ENCODE data around the gene FARP1.

- TF ChIP-seq POLR2AphosphoS5 (IDR thresholded peaks at IDR 0.05; ENCODE audit: low read depth, low read length), result no peak
- no peak for TF ChIP-seq REST (IDR thresholded peaks at IDR 0.05; ENCODE audit: insufficient read depth in 1 of 2, low read depth in 2 of 2, low read length in 2 of 2)
- no peak for TF ChIP-seq FOXP2 (optimal IDR thresholded peaks at IDR 0.05; ENCODE audit: borderline replicate concordance, extremely low read depth, extremely low read length, insufficient read depth)
- TF ChIP-seq TAF1 (IDR thresholded peaks at IDR 0.05; ENCODE audit: borderline replicate concordance, insufficient read depth, low read length), result no peak
These were observed 162.8 kb downstream of the FARP1 start for GRCh38 chr13:98305670-98306069.

Data from PFSK-1 (cell line).